ENCODE measurements around the gene ASPM. TPM values are rescaled to one million over a fixed set of nuclear protein-coding genes. Genes with fewer than 3 reads are reported as not detected.

ASPM gene
- polyA plus RNA-seq, 1 donor (not counting 4 experiments of a cell fraction or from before 2014, with no cell fraction given) = 10.0 TPM

- H3K9me3 ChIP-seq (ENCODE audit: control insufficient read depth, low read depth, low read length) = no peaks in the 10 kb centered on the region
- no peaks in the 10 kb centered on the region for H3K27me3 ChIP-seq (ENCODE audit: control insufficient read depth, extremely low read depth, insufficient read depth, low read length)
- dilution Hi-C loops (cut with MboI; ENCODE audit: extremely low pct_ligation_motif_present, low sequenced_read_pairs) = no loop called here
- no peak overlapping the region for H2AFZ ChIP-seq (ENCODE audit: control insufficient read depth, low read length)
- peaks cover 0 to 3% of the 10 kb centered on the region in 2 experiments for H3K36me3 ChIP-seq (ENCODE audit: control insufficient read depth in 2 of 2, extremely low read depth in 1 of 2, insufficient read depth in 2 of 2, low read length in 2 of 2)
- no peak overlapping the region for H3K9ac ChIP-seq (ENCODE audit: control insufficient read depth, extremely low read depth, insufficient read depth, low read length)
- H3K9me1 ChIP-seq (ENCODE audit: control insufficient read depth, extremely low read depth, insufficient read depth, low read length) = no peaks in the 10 kb centered on the region
- H3K79me2 ChIP-seq (ENCODE audit: control insufficient read depth, insufficient read depth, low read length) = peaks cover 37% of the 10 kb centered on the region
- FAIRE-seq (no peak), DNase-seq (ENCODE audit: low read depth, low spot score) (no peak)
- no peak overlapping the region for H3K4me2 ChIP-seq (ENCODE audit: control insufficient read depth, extremely low read depth, insufficient read depth, low read depth, low read length)
- H3K4me3 ChIP-seq (ENCODE audit: control insufficient read depth in 2 of 3, extremely low read depth in 1 of 3, insufficient read depth in 2 of 3, low read depth in 1 of 3, low read length in 3 of 3) = no peak overlapping the region
- no peaks in the 10 kb centered on the region for H4K20me1 ChIP-seq (ENCODE audit: control insufficient read depth, extremely low read depth, insufficient read depth, low read length)
- peaks cover 20% of the 10 kb centered on the region for H3K4me1 ChIP-seq (ENCODE audit: control insufficient read depth, extremely low read depth, insufficient read depth, low read length)
- H3K27ac ChIP-seq (ENCODE audit: control insufficient read depth, insufficient read depth, low read length) = no peak overlapping the region
- TF ChIP-seq, protein P1, sequence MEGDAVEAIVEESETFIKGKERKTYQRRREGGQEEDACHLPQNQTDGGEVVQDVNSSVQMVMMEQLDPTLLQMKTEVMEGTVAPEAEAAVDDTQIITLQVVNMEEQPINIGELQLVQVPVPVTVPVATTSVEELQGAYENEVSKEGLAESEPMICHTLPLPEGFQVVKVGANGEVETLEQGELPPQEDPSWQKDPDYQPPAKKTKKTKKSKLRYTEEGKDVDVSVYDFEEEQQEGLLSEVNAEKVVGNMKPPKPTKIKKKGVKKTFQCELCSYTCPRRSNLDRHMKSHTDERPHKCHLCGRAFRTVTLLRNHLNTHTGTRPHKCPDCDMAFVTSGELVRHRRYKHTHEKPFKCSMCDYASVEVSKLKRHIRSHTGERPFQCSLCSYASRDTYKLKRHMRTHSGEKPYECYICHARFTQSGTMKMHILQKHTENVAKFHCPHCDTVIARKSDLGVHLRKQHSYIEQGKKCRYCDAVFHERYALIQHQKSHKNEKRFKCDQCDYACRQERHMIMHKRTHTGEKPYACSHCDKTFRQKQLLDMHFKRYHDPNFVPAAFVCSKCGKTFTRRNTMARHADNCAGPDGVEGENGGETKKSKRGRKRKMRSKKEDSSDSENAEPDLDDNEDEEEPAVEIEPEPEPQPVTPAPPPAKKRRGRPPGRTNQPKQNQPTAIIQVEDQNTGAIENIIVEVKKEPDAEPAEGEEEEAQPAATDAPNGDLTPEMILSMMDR (optimal IDR thresholded peaks at IDR 0.05 in 1 of 3, IDR thresholded peaks at IDR 0.05 in 1 of 3, conservative IDR thresholded peaks at IDR 0.05 in 1 of 3; ENCODE audit: extremely low read depth in 1 of 3, insufficient read depth in 2 of 3, low read length in 3 of 3) = no peak
- TF ChIP-seq EZH2 (IDR thresholded peaks at IDR 0.05; ENCODE audit: low read length) = no peak
Observed at GRCh38 chr1:197140121-197140520, 6.3 kb downstream of the ASPM start.

DNA sequence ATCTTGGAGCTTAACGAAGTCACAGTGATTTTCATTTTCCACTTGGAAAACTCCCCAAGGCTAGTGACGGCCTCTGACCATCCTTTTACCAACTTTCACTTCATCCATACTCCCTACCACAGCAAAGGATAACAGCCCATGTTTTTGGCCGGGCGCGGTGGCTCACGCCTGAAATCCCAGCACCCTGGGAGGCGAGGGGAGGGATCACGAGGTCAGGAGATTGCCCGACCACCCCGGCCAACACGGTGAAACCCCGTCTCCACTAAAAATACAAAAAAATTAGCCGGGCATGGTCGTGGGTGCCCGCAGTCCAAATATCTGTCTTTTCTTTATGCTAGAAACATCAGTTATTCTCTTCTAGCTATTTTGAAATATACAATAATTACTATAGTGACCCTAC lies 7.3 kb downstream of the ASPM start:
- Histone ChIP-seq H3K27me3 (ENCODE audit: control insufficient read depth, extremely low read depth, insufficient read depth, low read length) (no peaks in the 10 kb centered on the region), H3K36me3 (ENCODE audit: control insufficient read depth in 2 of 2, extremely low read depth in 1 of 2, insufficient read depth in 2 of 2, low read length in 2 of 2) (peaks cover 0 to 3% of the 10 kb centered on the region in 2 experiments), H3K4me1 (ENCODE audit: control insufficient read depth, extremely low read depth, insufficient read depth, low read length) (peaks cover 15% of the 10 kb centered on the region), H3K9me3 (ENCODE audit: control insufficient read depth, low read depth, low read length) (no peaks in the 10 kb centered on the region), H3K27ac (ENCODE audit: control insufficient read depth, insufficient read depth, low read length) (no peak overlapping the region), H3K4me3 (ENCODE audit: control insufficient read depth in 2 of 3, extremely low read depth in 1 of 3, insufficient read depth in 2 of 3, low read depth in 1 of 3, low read length in 3 of 3) (no peak overlapping the region), H3K9me1 (ENCODE audit: control insufficient read depth, extremely low read depth, insufficient read depth, low read length) (no peaks in the 10 kb centered on the region), H3K79me2 (ENCODE audit: control insufficient read depth, insufficient read depth, low read length) (peaks cover 27% of the 10 kb centered on the region), H3K4me2 (ENCODE audit: control insufficient read depth, extremely low read depth, insufficient read depth, low read depth, low read length) (no peak overlapping the region), H4K20me1 (ENCODE audit: control insufficient read depth, extremely low read depth, insufficient read depth, low read length) (no peaks in the 10 kb centered on the region), H2AFZ (ENCODE audit: control insufficient read depth, low read length) (no peak overlapping the region), H3K9ac (ENCODE audit: control insufficient read depth, extremely low read depth, insufficient read depth, low read length) (no peak overlapping the region)
- dilution Hi-C loops (cut with MboI; ENCODE audit: extremely low pct_ligation_motif_present, low sequenced_read_pairs) = no loop called here
- no peak for DNase-seq (ENCODE audit: low read depth, low spot score)
- no peak for FAIRE-seq
- TF ChIP-seq, protein P1 (optimal IDR thresholded peaks at IDR 0.05 in 1 of 3, IDR thresholded peaks at IDR 0.05 in 1 of 3, conservative IDR thresholded peaks at IDR 0.05 in 1 of 3; ENCODE audit: extremely low read depth in 1 of 3, insufficient read depth in 2 of 3, low read length in 3 of 3) = no peak
- no peak for TF ChIP-seq EZH2 (IDR thresholded peaks at IDR 0.05; ENCODE audit: low read length)
